ENCODE results near the gene APBB1IP. TPM values are rescaled to one million over a fixed set of nuclear protein-coding genes. Genes with fewer than 3 reads are reported as not detected.

APBB1IP gene
- total and polyA plus RNA-seq, 2 donors (not counting 1 experiment from before 2014, with no cell fraction given), result 60.1 to 97.0 TPM

DNA sequence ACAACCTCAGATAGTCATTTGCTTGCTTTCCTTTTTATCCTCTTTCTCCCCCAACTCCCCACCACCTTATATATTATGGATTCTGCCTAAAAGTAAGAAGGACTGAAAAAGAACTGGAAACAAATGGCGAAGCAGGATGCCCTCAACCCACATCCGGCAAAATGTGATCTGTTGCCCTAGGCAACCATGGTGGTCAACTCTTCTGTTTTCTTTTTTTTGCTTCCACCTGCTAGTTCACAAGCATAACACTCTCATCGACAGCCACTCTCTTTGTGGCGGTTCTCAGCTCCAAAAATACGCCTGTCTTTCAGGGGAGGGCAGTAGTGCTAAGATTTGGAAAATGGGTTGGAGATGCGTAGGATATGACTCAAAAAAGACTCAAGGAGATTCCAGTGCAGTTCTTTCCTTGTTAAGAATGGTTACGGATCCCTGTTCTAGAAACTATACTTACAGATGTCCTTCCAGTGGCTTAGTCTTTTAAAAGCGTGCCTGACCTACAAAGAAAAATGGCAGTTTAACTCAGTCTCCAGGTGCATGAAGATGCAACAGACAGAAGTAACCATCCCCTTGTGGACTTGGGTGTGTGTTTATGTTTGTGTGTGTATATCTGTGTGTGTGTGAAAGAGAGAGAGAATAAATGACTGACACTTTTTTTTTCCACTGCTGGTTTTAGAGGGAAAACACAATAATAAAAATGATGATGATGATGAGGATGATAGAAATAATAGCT, 10.7 kb downstream of the APBB1IP start:
- H3K79me2 ChIP-seq (ENCODE audit: control insufficient read depth, insufficient read depth, low read length), result peaks cover 88% of the 10 kb centered on the region
- POLR2A ChIA-PET, result interaction anchor here (0.7 to 1.7 kb wide), 4 partner anchors 10 to 41 kb away, joined by 3 to 6 read pairs (median 4); no protein-coding TSS in a partner anchor
- H3K27ac ChIP-seq (ENCODE audit: low read length in 2 of 2), result peak overlapping the region; percentile 91 to 96
- peak overlapping the region; percentile 44 for H2AFZ ChIP-seq (ENCODE audit: insufficient read depth, low read depth, low read length, poor library complexity, severe bottlenecking)
- TF ChIP-seq, protein P1, sequence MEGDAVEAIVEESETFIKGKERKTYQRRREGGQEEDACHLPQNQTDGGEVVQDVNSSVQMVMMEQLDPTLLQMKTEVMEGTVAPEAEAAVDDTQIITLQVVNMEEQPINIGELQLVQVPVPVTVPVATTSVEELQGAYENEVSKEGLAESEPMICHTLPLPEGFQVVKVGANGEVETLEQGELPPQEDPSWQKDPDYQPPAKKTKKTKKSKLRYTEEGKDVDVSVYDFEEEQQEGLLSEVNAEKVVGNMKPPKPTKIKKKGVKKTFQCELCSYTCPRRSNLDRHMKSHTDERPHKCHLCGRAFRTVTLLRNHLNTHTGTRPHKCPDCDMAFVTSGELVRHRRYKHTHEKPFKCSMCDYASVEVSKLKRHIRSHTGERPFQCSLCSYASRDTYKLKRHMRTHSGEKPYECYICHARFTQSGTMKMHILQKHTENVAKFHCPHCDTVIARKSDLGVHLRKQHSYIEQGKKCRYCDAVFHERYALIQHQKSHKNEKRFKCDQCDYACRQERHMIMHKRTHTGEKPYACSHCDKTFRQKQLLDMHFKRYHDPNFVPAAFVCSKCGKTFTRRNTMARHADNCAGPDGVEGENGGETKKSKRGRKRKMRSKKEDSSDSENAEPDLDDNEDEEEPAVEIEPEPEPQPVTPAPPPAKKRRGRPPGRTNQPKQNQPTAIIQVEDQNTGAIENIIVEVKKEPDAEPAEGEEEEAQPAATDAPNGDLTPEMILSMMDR (IDR thresholded peaks at IDR 0.05), result no peak
- no peak for TF ChIP-seq EZH2 (IDR thresholded peaks at IDR 0.05; ENCODE audit: borderline replicate concordance, insufficient read depth, low read depth, low read length, poor library complexity, severe bottlenecking)
- intact Hi-C loops (cut with micrococcal nuclease), result loop anchor here (1.0 to 10.0 kb wide), 5 partner anchors 8 to 416 kb away; partner anchors contain the start of genes ABI1 and APBB1IP
- peaks cover 70 to 73% of the 10 kb centered on the region in 2 donors for H3K4me1 ChIP-seq (ENCODE audit: control insufficient read depth in 2 of 2, insufficient read depth in 2 of 2, low read length in 2 of 2)
- peaks cover 87% of the 10 kb centered on the region for H3K4me1 Mint-ChIP-seq
- H3K4me3 Mint-ChIP-seq, result peak overlapping the region; percentile 79
- no peaks in the 10 kb centered on the region for H4K20me1 ChIP-seq (ENCODE audit: control insufficient read depth, insufficient read depth, low read length, poor library complexity, severe bottlenecking)
- CTCF ChIA-PET, result interaction anchor here (1.0 to 2.4 kb wide), 3 partner anchors 10 to 32 kb away, joined by 3 to 11 read pairs (median 3); no protein-coding TSS in a partner anchor
- peaks cover 0 to 4% (median 2%) of the 10 kb centered on the region in 3 donors for H3K9me3 ChIP-seq (ENCODE audit: control extremely low read depth in 1 of 3, control insufficient read depth in 2 of 3, insufficient read depth in 1 of 3, low read length in 2 of 3)
- H3K4me3 ChIP-seq (ENCODE audit: control extremely low read depth in 1 of 5, extremely low read depth in 1 of 5, insufficient read depth in 1 of 5, low read depth in 2 of 5, low read length in 4 of 5), result peak overlapping the region; percentile 18 to 61 (median 33)
- no peaks in the 10 kb centered on the region for H3K27me3 Mint-ChIP-seq
- DNase-seq (peak; percentile 90), ATAC-seq (ENCODE audit: low read depth) (peak; percentile 76)
- H3K27me3 ChIP-seq (replicated peaks in 1 of 4; ENCODE audit: control extremely low read depth in 1 of 4, control insufficient read depth in 3 of 4, insufficient read depth in 4 of 4, low read length in 3 of 4), result no peaks in the 10 kb centered on the region
- peak overlapping the region; percentile 96 for H3K27ac Mint-ChIP-seq
- WGBS (ENCODE audit: insufficient coverage), result 10% methylated on average over 4 of the region's 8 CpGs
- H3K36me3 ChIP-seq (replicated peaks in 1 of 2; ENCODE audit: control extremely low read depth in 1 of 2, control insufficient read depth in 1 of 2, extremely low read depth in 1 of 2, insufficient read depth in 2 of 2, low read length in 1 of 2), result peaks cover 18 to 32% of the 10 kb centered on the region in 2 experiments
- no peaks in the 10 kb centered on the region for H3K9me3 Mint-ChIP-seq (ENCODE audit: insufficient read depth)
- H3K4me2 ChIP-seq (replicated peaks; ENCODE audit: low read depth, low read length, poor library complexity, severe bottlenecking), result peak overlapping the region; percentile 74
- peak overlapping the region; percentile 63 for H3K9ac ChIP-seq (ENCODE audit: low read length)

Measured in B cell (primary cell).